Measurements from ENCODE around the gene CFAP221. TPM values are rescaled to one million over a fixed set of nuclear protein-coding genes. Genes with fewer than 3 reads are reported as not detected.

Gene CFAP221
- total and polyA plus RNA-seq, 2 experiments from 2014 or later: 0.16 TPM; not detected in 1

DNA sequence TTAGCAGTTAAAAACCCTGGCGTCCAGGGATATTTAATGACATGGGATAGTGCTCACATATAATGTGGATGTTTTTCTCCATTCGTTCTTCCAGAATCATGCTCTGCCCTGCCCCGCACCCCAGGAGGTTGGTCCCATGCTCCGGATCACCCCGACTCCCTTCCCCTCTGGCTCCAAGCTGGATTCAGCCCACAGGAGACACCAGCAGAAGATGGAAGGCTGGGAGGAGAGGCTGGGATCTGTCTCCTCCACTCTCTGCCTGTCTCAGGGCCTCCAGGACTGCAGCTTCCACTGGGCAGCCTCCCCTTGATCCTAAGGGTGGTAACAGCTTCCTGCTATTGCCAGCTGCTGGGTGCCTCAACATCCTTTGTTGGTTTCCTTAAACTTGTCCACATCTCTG is 159.3 kb downstream of the CFAP221 start:
- WGBS, 2 experiments (ENCODE audit: low coverage in 1 of 2, low lambda C conversion rate in 2 of 2, missing lambda C conversion rate in 2 of 2): 67 to 74% methylated on average over 5 of the region's 5 CpGs
- no peak overlapping the region for H2AFZ ChIP-seq
- in situ Hi-C loops (cut with MboI): loop anchor here (10.0 kb wide), 1 partner anchor 121 kb away; no protein-coding TSS in a partner anchor

GRCh38 chr2:119704670-119705120 is 160.4 kb downstream of the CFAP221 start:
- no peaks in the 10 kb centered on the region for H3K36me3 ChIP-seq (ENCODE audit: low read depth)
- H3K4me1 ChIP-seq (ENCODE audit: insufficient read depth): peaks cover 4% of the 10 kb centered on the region; the same call in 1 of the 2 replicates
- H3K79me2 ChIP-seq (ENCODE audit: insufficient read depth): no peaks in the 10 kb centered on the region
- WGBS, 2 experiments (ENCODE audit: low coverage in 1 of 2, low lambda C conversion rate in 2 of 2, missing lambda C conversion rate in 2 of 2): 51 to 56% methylated on average over 2 of the region's 2 CpGs
- H2AFZ ChIP-seq: no peak overlapping the region
- H3K27me3 ChIP-seq (replicated peaks; ENCODE audit: insufficient read depth): no peaks in the 10 kb centered on the region; the same call in 1 of the 2 replicates
- H4K20me1 ChIP-seq (ENCODE audit: insufficient read depth): no peaks in the 10 kb centered on the region
- no peak overlapping the region for H3K4me3 ChIP-seq
- H3K27ac ChIP-seq: no peak overlapping the region
- no peaks in the 10 kb centered on the region for H3K9me3 ChIP-seq (ENCODE audit: low read depth)
- no peaks in the 10 kb centered on the region for H3F3A ChIP-seq (ENCODE audit: insufficient read depth)
- no peak for TF ChIP-seq EZH2phosphoT487 (IDR thresholded peaks at IDR 0.05; ENCODE audit: insufficient read depth, low read depth)
- no peak for TF ChIP-seq EZH2 (IDR thresholded peaks at IDR 0.05; ENCODE audit: insufficient read depth, poor library complexity, severe bottlenecking)
- H3K9me2 ChIP-seq (ENCODE audit: insufficient read depth): no peaks in the 10 kb centered on the region
- H3K9ac ChIP-seq: no peak overlapping the region
- H3K4me2 ChIP-seq (ENCODE audit: unreplicated experiment): no peak overlapping the region
- in situ Hi-C loops (cut with MboI): loop anchor here (10.0 kb wide), 1 partner anchor 120 kb away; no protein-coding TSS in a partner anchor
- no peak for DNase-seq

More for the DNA sequence above, 159.3 kb downstream of the CFAP221 start:
- Histone ChIP-seq H3K9me2 (ENCODE audit: insufficient read depth) (no peaks in the 10 kb centered on the region), H3K9ac (no peak overlapping the region), H3K27me3 (replicated peaks; ENCODE audit: insufficient read depth) (no peaks in the 10 kb centered on the region; the same call in 1 of the 2 replicates), H3K36me3 (ENCODE audit: low read depth) (no peaks in the 10 kb centered on the region), H3F3A (ENCODE audit: insufficient read depth) (no peaks in the 10 kb centered on the region), H3K4me1 (ENCODE audit: insufficient read depth) (peaks cover 4% of the 10 kb centered on the region; the same call in 1 of the 2 replicates), H3K79me2 (ENCODE audit: insufficient read depth) (no peaks in the 10 kb centered on the region), H3K27ac (no peak overlapping the region), H3K9me3 (ENCODE audit: low read depth) (no peaks in the 10 kb centered on the region), H3K4me2 (ENCODE audit: unreplicated experiment) (no peak overlapping the region), H3K4me3 (no peak overlapping the region), H4K20me1 (ENCODE audit: insufficient read depth) (no peaks in the 10 kb centered on the region)
- no peak for TF ChIP-seq EZH2phosphoT487 (IDR thresholded peaks at IDR 0.05; ENCODE audit: insufficient read depth, low read depth)
- no peak for TF ChIP-seq EZH2 (IDR thresholded peaks at IDR 0.05; ENCODE audit: insufficient read depth, poor library complexity, severe bottlenecking)
- no peak for DNase-seq

GRCh38 chr2:119706221-119706620 is 162.0 kb downstream of the CFAP221 start:
- no peaks in the 10 kb centered on the region for H3K9me2 ChIP-seq (ENCODE audit: insufficient read depth)
- TF ChIP-seq EZH2phosphoT487 (IDR thresholded peaks at IDR 0.05; ENCODE audit: insufficient read depth, low read depth) (no peak), EZH2 (IDR thresholded peaks at IDR 0.05; ENCODE audit: insufficient read depth, poor library complexity, severe bottlenecking) (no peak)
- no peaks in the 10 kb centered on the region for H3K79me2 ChIP-seq (ENCODE audit: insufficient read depth)
- no peak overlapping the region for H2AFZ ChIP-seq
- no peak overlapping the region for H3K4me2 ChIP-seq (ENCODE audit: unreplicated experiment)
- H3K9me3 ChIP-seq (ENCODE audit: low read depth): no peaks in the 10 kb centered on the region
- no peaks in the 10 kb centered on the region for H3K27me3 ChIP-seq (replicated peaks; ENCODE audit: insufficient read depth)
- H3F3A ChIP-seq (ENCODE audit: insufficient read depth): no peaks in the 10 kb centered on the region
- H3K4me1 ChIP-seq (ENCODE audit: insufficient read depth): peaks cover 4% of the 10 kb centered on the region; the same call in 1 of the 2 replicates
- no peak for DNase-seq
- no peak overlapping the region for H3K4me3 ChIP-seq
- in situ Hi-C loops (cut with MboI): loop anchor here (10.0 kb wide), 1 partner anchor 119 kb away; no protein-coding TSS in a partner anchor
- H3K9ac ChIP-seq: no peak overlapping the region
- H3K36me3 ChIP-seq (ENCODE audit: low read depth): no peaks in the 10 kb centered on the region
- no peaks in the 10 kb centered on the region for H4K20me1 ChIP-seq (ENCODE audit: insufficient read depth)
- WGBS, 2 experiments (ENCODE audit: low coverage in 1 of 2, low lambda C conversion rate in 2 of 2, missing lambda C conversion rate in 2 of 2): 88 to 94% methylated on average over 8 of the region's 8 CpGs
- no peak overlapping the region for H3K27ac ChIP-seq

Other genes starting within 250 kb of the CFAP221 start
- 3.0 and 6.1 TPM in 2 replicates for gene C2orf76, start 177.6 kb upstream of the CFAP221 start, total RNA-seq (2014; rRNA removed; shearing (Covaris generic))
- 23.4 and 26.2 TPM in 2 replicates for gene C2orf76, start 177.6 kb upstream of the CFAP221 start, polyA plus RNA-seq (2016; fragmentation: Nextera tagmentation; extraction: Ambion mirVana)
- 41.6 and 55.0 TPM in 2 replicates for gene DBI, start 177.5 kb upstream of the CFAP221 start, total RNA-seq (2014; rRNA removed; shearing (Covaris generic))
- 199 and 208 TPM in 2 replicates for gene DBI, start 177.5 kb upstream of the CFAP221 start, polyA plus RNA-seq (2016; fragmentation: Nextera tagmentation; extraction: Ambion mirVana)
- gene TMEM37, start 112.6 kb upstream of the CFAP221 start, total RNA-seq (2014; rRNA removed; shearing (Covaris generic)): 1.8 TPM in 1 of 2 replicates, not detected in the other
- gene TMEM37, start 112.6 kb upstream of the CFAP221 start, polyA plus RNA-seq (2016; fragmentation: Nextera tagmentation; extraction: Ambion mirVana): 0.53 and 1.5 TPM in 2 replicates
- not detected in 2 replicates for gene SCTR, start 20.0 kb upstream of the CFAP221 start, total RNA-seq (2014; rRNA removed; shearing (Covaris generic))
- not detected in 2 replicates for gene SCTR, start 20.0 kb upstream of the CFAP221 start, polyA plus RNA-seq (2016; fragmentation: Nextera tagmentation; extraction: Ambion mirVana)
- 8.5 and 9.5 TPM in 2 replicates for gene TMEM177, start 134.8 kb downstream of the CFAP221 start, total RNA-seq (2014; rRNA removed; shearing (Covaris generic))
- gene TMEM177, start 134.8 kb downstream of the CFAP221 start, polyA plus RNA-seq (2016; fragmentation: Nextera tagmentation; extraction: Ambion mirVana): 10.0 and 10.4 TPM in 2 replicates
- 24.3 and 29.7 TPM in 2 replicates for gene PTPN4, start 215.5 kb downstream of the CFAP221 start, total RNA-seq (2014; rRNA removed; shearing (Covaris generic))
- 19.8 and 21.5 TPM in 2 replicates for gene PTPN4, start 215.5 kb downstream of the CFAP221 start, polyA plus RNA-seq (2016; fragmentation: Nextera tagmentation; extraction: Ambion mirVana)

Measured in GM23248 (cell line).